IMR-90 (cell line): Measurements from ENCODE around the gene GRM5. TPM values are rescaled to one million over a fixed set of nuclear protein-coding genes. Genes with fewer than 3 reads are reported as not detected.

Source experiments
- ATAC-seq: fragments of 200-7000 bp; cut with Tn5 transposase; 2 replicates; pipeline ENCODE4 v1.9.1; 2020; ENCODE audit warnings: low read depth, mild to moderate bottlenecking, moderate library complexity
- BruUV-seq: library from RNA; stranded (reverse); fragments of 400-500 nt; replicated peaks from 2 replicates; lab custom pipeline; 2021; lab: Mats Ljungman, UMichigan
- CTCF ChIA-PET: fragments of 300-600 bp; formaldehyde crosslinking; extraction: SDS; loops from one replicate; lab custom pipeline; 2021; ENCODE audit warnings: antibody characterized with exemption; lab: Yijun Ruan, JAX
- POLR2A ChIA-PET: fragments of 300-600 bp; sonication (Branson Sonifier 250); formaldehyde crosslinking; loops from one replicate; lab custom pipeline; 2022; ENCODE audit warnings: antibody characterized with exemption; ENCODE audit not compliant: unreplicated experiment; lab: Charles Lee
- DNase-seq: peaks from one replicate; pipeline ENCODE4 v3.0.0; 2013
- H2AFZ ChIP-seq: replicated peaks from 2 replicates; pipeline ENCODE3; 2013; ENCODE audit warnings: low read length, mild to moderate bottlenecking; ENCODE audit not compliant: poor library complexity
- H2AK5ac ChIP-seq: 2 replicates; pipeline ENCODE4 v1.6.1; 2013; ENCODE audit warnings: low read depth, low read length, inconsistent platforms
- H2AK9ac ChIP-seq: replicated peaks from 2 replicates; pipeline ENCODE3; 2013; ENCODE audit warnings: mild to moderate bottlenecking, low read depth, low read length, moderate library complexity; ENCODE audit not compliant: poor library complexity
- H2BK120ac ChIP-seq: 2 replicates; pipeline ENCODE4 v1.6.1; 2013; ENCODE audit warnings: low read depth, low read length, inconsistent platforms
- H2BK15ac ChIP-seq: 3 replicates; pipeline ENCODE4 v1.6.1; 2013; ENCODE audit warnings: low read depth, low read length, inconsistent platforms
- H2BK20ac ChIP-seq: 2 replicates; pipeline ENCODE4 v1.6.1; 2013; ENCODE audit warnings: low read depth, mild to moderate bottlenecking, inconsistent platforms, low read length, moderate library complexity
- H2BK5ac ChIP-seq: 2 replicates; pipeline ENCODE4 v1.6.1; 2013; ENCODE audit warnings: mild to moderate bottlenecking, low read depth, low read length, inconsistent platforms; ENCODE audit not compliant: poor library complexity, severe bottlenecking
- H3K14ac ChIP-seq: replicated peaks from 2 replicates; pipeline ENCODE4 v1.6.1; 2013; ENCODE audit warnings: low read depth, low read length, inconsistent platforms
- H3K18ac ChIP-seq: 2 replicates; pipeline ENCODE4 v1.6.1; 2013; ENCODE audit warnings: low read depth, low read length, control low read depth
- H3K23ac ChIP-seq: 2 replicates; pipeline ENCODE4 v1.6.1; 2013; ENCODE audit warnings: low read depth, low read length, inconsistent platforms
- H3K27ac ChIP-seq: 2 replicates; pipeline ENCODE4 v1.5.1; 2013; ENCODE audit warnings: mild to moderate bottlenecking, control low read depth, low read length; ENCODE audit not compliant: insufficient read depth
- H3K27me3 ChIP-seq: 2 replicates; pipeline ENCODE4 v1.6.1; 2013; ENCODE audit warnings: low read length; ENCODE audit not compliant: control insufficient read depth, insufficient read depth
- H3K36me3 ChIP-seq: 2 replicates; pipeline ENCODE4 v1.6.1; 2013; ENCODE audit warnings: low read length, mixed read lengths; ENCODE audit not compliant: control insufficient read depth, insufficient read depth
- H3K4ac ChIP-seq: 2 replicates; pipeline ENCODE4 v1.6.1; 2013; ENCODE audit warnings: low read depth, low read length, inconsistent platforms
- H3K4me1 ChIP-seq: 2 replicates; pipeline ENCODE4 v1.6.1; 2013; ENCODE audit warnings: low read length, mixed read lengths; ENCODE audit not compliant: control insufficient read depth, insufficient read depth
- H3K4me2 ChIP-seq: 2 replicates; pipeline ENCODE4 v1.6.1; 2013; ENCODE audit warnings: low read depth, mild to moderate bottlenecking, control low read depth, low read length, moderate library complexity
- H3K4me3 ChIP-seq: 2 replicates; pipeline ENCODE4 v1.5.1; 2013; ENCODE audit warnings: low read depth, mild to moderate bottlenecking, control low read depth, low read length, moderate library complexity; ENCODE audit not compliant: insufficient read depth
- H3K56ac ChIP-seq: 2 replicates; pipeline ENCODE4 v1.6.1; 2013; ENCODE audit warnings: low read length, inconsistent platforms; ENCODE audit not compliant: insufficient read depth; ENCODE audit errors: extremely low read depth
- H3K79me1 ChIP-seq, 2 experiments: 2 replicates each; pipeline ENCODE4 v1.6.1; 2013; ENCODE audit warnings: low read length in 2 of 2, inconsistent platforms in 1 of 2, low read depth in 1 of 2
- H3K9ac ChIP-seq: 2 replicates; pipeline ENCODE4 v1.6.1; 2013; ENCODE audit warnings: low read depth, low read length, control low read depth
- H3K9me1 ChIP-seq: 2 replicates; pipeline ENCODE4 v1.6.1; 2013; ENCODE audit warnings: low read length, inconsistent platforms; ENCODE audit not compliant: insufficient read depth
- H3K9me3 ChIP-seq: 2 replicates; pipeline ENCODE4 v1.6.1; 2013; ENCODE audit warnings: low read length; ENCODE audit not compliant: control insufficient read depth, insufficient read depth
- H4K20me1 ChIP-seq: 2 replicates; pipeline ENCODE4 v1.6.1; 2013; ENCODE audit warnings: low read length, inconsistent platforms; ENCODE audit not compliant: insufficient read depth
- H4K5ac ChIP-seq: 2 replicates; pipeline ENCODE4 v1.6.1; 2013; ENCODE audit warnings: mild to moderate bottlenecking, low read depth, low read length, control low read depth
- H4K8ac ChIP-seq, 2 experiments: 2 replicates each; pipeline ENCODE4 v1.6.1; 2013; ENCODE audit warnings: low read depth in 2 of 2, low read length in 2 of 2, control low read depth in 1 of 2, inconsistent platforms in 1 of 2
- H4K91ac ChIP-seq: 2 replicates; pipeline ENCODE4 v1.6.1; 2013; ENCODE audit warnings: low read depth, low read length, inconsistent platforms; ENCODE audit not compliant: insufficient read depth
- CEBPB ChIP-seq: IDR thresholded peaks from 2 replicates; pipeline ENCODE4 v1.6.1; 2012; ENCODE audit warnings: low read depth, low read length, improper control_type of control experiment
- POLR2A ChIP-seq: IDR thresholded peaks from 2 replicates; pipeline ENCODE4 v1.6.1; 2012; ENCODE audit warnings: mild to moderate bottlenecking, low read depth, low read length
- RAD21 ChIP-seq: IDR thresholded peaks from 2 replicates; pipeline ENCODE4 v1.6.1; 2012; ENCODE audit warnings: low read length, improper control_type of control experiment
- RFX5 ChIP-seq: IDR thresholded peaks from 2 replicates; pipeline ENCODE4 v1.8.0; 2012; ENCODE audit warnings: low read depth, mild to moderate bottlenecking, low read length, moderate library complexity
- WGBS, 2 experiments: methylation state at CpG; one replicate each; pipeline versions ENCODE4 v1.1.5 to v1.1.7; 2013; ENCODE audit warnings: missing lambda C conversion rate in 2 of 2; ENCODE audit not compliant: insufficient read length in 1 of 2; ENCODE audit errors: extremely low coverage in 2 of 2; 5-methylcytosine and 5-hydroxymethylcytosine counted together
- dilution Hi-C: fragments of 300-500 bp; cut with HindIII; formaldehyde crosslinking; loops from one replicate; pipeline ENCODE4 v1.14.3; 2018; ENCODE audit warnings: low sequenced_read_pairs; ENCODE audit not compliant: unreplicated experiment
- in situ Hi-C: fragments of 300-500 bp; cut with MboI; formaldehyde crosslinking; loops from 3 replicates; pipeline ENCODE4 v1.14.3; 2019; ENCODE audit warnings: low sequenced_read_pairs, inconsistent platforms, mixed read lengths
- intact Hi-C: fragments of 100-400 bp; cut with micrococcal nuclease; formaldehyde crosslinking; loops from 2 replicates; pipeline ENCODE4 v1.10.0; 2022
- polyA plus RNA-seq, 3 experiments: library from polyadenylated mRNA; depleted of rRNA; stranded (reverse); fragments of >200 nt; gene quantifications; 2 replicates each; pipeline ENCODE4 v1.2.3, GENCODE V29; 2012; ENCODE audit warnings: low replicate concordance in 1 of 3
- total RNA-seq: library from RNA; depleted of rRNA; stranded (reverse); fragments of >200 nt; gene quantifications from 2 replicates; pipeline ENCODE4 v1.2.3, GENCODE V29; 2012

The GRM5 gene
- total and polyA plus RNA-seq, 2 of the 4 experiments (the other 2 are of a cell fraction) = under 0.01 TPM

DNA sequence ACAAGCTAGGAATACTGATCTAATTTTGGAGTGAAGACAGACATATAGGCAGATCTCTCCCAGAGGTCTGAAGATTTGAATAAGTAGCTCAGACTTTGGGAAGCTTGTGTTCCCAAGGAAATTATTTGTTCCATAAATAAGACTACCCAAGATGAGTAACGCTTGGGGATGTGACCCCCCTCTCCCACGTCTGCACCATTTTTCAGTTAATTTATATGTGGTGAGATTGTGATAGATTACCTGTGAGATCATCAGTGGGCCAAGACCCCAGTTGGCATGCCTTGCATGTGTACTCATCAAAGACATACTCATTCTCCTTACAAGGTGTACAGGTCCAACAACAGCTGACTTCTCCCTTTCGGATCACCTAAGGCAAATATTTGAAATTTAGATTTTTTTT is 475.4 kb downstream of the GRM5 start:
- no peaks in the 10 kb centered on the region for H3K9me3 ChIP-seq
- H3K23ac ChIP-seq = no peak overlapping the region
- H2BK5ac ChIP-seq = no peak overlapping the region
- H3K56ac ChIP-seq = no peak overlapping the region
- no peaks in the 10 kb centered on the region for H3K9me1 ChIP-seq
- no peak overlapping the region for H3K9ac ChIP-seq
- DNase-seq (no peak), ATAC-seq (no peak)
- no CpG with 5 or more reads among the region's 3 CpGs for WGBS, 2 experiments
- H3K36me3 ChIP-seq = no peaks in the 10 kb centered on the region
- no peak overlapping the region for H3K4me2 ChIP-seq
- no peaks in the 10 kb centered on the region for H3K27me3 ChIP-seq
- no peak overlapping the region for H2AK9ac ChIP-seq
- no peak overlapping the region for H3K27ac ChIP-seq
- POLR2A ChIA-PET = no interaction called here
- TF ChIP-seq CEBPB (no peak), RFX5 (no peak), RAD21 (no peak), POLR2A (no peak)
- H2AFZ ChIP-seq = no peak overlapping the region
- no peak overlapping the region for H3K4me3 ChIP-seq
- dilution Hi-C loops (no loop called here), in situ Hi-C loops (no loop called here), intact Hi-C loops (no loop called here)
- H3K79me1 ChIP-seq = no peaks in the 10 kb centered on the region
- no peak overlapping the region for H3K18ac ChIP-seq
- H4K91ac ChIP-seq = no peak overlapping the region
- no peaks in the 10 kb centered on the region for H4K20me1 ChIP-seq
- no peaks in the 10 kb centered on the region for H3K4me1 ChIP-seq
- BruUV-seq = no TSS peak
- H2BK15ac ChIP-seq = no peak overlapping the region
- H4K8ac ChIP-seq = no peak overlapping the region
- no peak overlapping the region for H2BK120ac ChIP-seq
- no peak overlapping the region for H4K5ac ChIP-seq
- no peak overlapping the region for H3K4ac ChIP-seq
- no peak overlapping the region for H3K14ac ChIP-seq
- no peak overlapping the region for H2BK20ac ChIP-seq
- CTCF ChIA-PET = interaction anchor here (1.0 kb wide), 1 partner anchor 13 kb away, joined by 5 read pairs; no protein-coding TSS in a partner anchor
- H2AK5ac ChIP-seq = no peak overlapping the region
